HCT116 (cell line): ENCODE measurements around the gene SH3TC2. TPM values are rescaled to one million over a fixed set of nuclear protein-coding genes. Genes with fewer than 3 reads are reported as not detected.

Source experiments
- ATAC-seq: fragments of 200-7000 bp; cut with Tn5 transposase; 2 replicates; pipeline ENCODE4 v1.9.1; 2020; ENCODE audit warnings: mild to moderate bottlenecking, moderate library complexity
- BruUV-seq: library from RNA; stranded (reverse); fragments of 400-500 nt; replicated peaks from 2 replicates; lab custom pipeline; 2021; lab: Mats Ljungman, UMichigan
- CTCF ChIA-PET: fragments of 300-600 bp; sonication (Branson Sonifier 250); formaldehyde crosslinking; loops from one replicate; lab custom pipeline; 2021; ENCODE audit warnings: antibody characterized with exemption; lab: Charles Lee
- POLR2A ChIA-PET: fragments of 300-600, 350-600 bp; sonication (Branson Sonifier 250); formaldehyde crosslinking; loops from one replicate; lab custom pipeline; 2021; ENCODE audit warnings: antibody characterized with exemption; lab: Charles Lee
- RAD21 ChIA-PET, 2 experiments: fragments of 300-600 bp; sonication (Branson Sonifier 250); formaldehyde crosslinking; loops; one replicate each; lab custom pipeline; 2023; ENCODE audit warnings: low total read pairs in 2 of 2; ENCODE audit not compliant: uncharacterized antibody in 2 of 2, unreplicated experiment in 2 of 2, low non-redundant PET in 1 of 2; lab: Charles Lee
- DNase-seq: peaks from one replicate; pipeline ENCODE4 v3.0.0-alpha.2; 2010; ENCODE audit warnings: low read depth, low spot score
- H2AFZ ChIP-seq: fragments of 200-600 bp; shearing (Covaris generic), sonication (generic); 2 replicates; pipeline ENCODE4 v1.6.1; 2017; ENCODE audit warnings: low read depth, mixed run types, mixed read lengths, antibody characterized with exemption, low read length; ENCODE audit not compliant: poor library complexity, severe bottlenecking
- H3K27ac ChIP-seq: 2 replicates; pipeline ENCODE4 v1.5.1; 2012; ENCODE audit warnings: low read depth, low read length
- H3K27me3 ChIP-seq: fragments of 200-600 bp; sonication (generic); 2 replicates; pipeline ENCODE4 v1.6.1; 2016; ENCODE audit warnings: mixed run types, low read length, mixed read lengths; ENCODE audit not compliant: insufficient read depth
- H3K36me3 ChIP-seq, 2 experiments: fragments of 200-500 bp in 1 of 2; fragments of 200-600 bp in 1 of 2; sonication (Bioruptor generic) in 1 of 2; sonication (generic) in 1 of 2; 2 replicates each; pipeline versions ENCODE4 v1.5.1 to v1.6.1; 2014 to 2016; ENCODE audit warnings: low read length in 2 of 2, inconsistent platforms in 1 of 2, mixed read lengths in 1 of 2, mixed run types in 1 of 2; ENCODE audit not compliant: insufficient read depth in 2 of 2, control insufficient read depth in 1 of 2
- H3K4me1 ChIP-seq, 2 experiments: fragments of 200-600 bp in 1 of 2; sonication (generic) in 1 of 2; 2 replicates each; pipeline versions ENCODE4 v1.5.1 to v1.6.1; 2012 to 2017; ENCODE audit warnings: low read length in 2 of 2, inconsistent platforms in 1 of 2, mild to moderate bottlenecking in 1 of 2, mixed read lengths in 1 of 2, mixed run types in 1 of 2, moderate library complexity in 1 of 2; ENCODE audit not compliant: insufficient read depth in 2 of 2, control insufficient read depth in 1 of 2
- H3K4me2 ChIP-seq: fragments of 200-600 bp; sonication (generic); 2 replicates; pipeline ENCODE4 v1.6.1; 2017; ENCODE audit warnings: mixed run types, low read length, mixed read lengths
- H3K4me3 ChIP-seq, 2 experiments: fragments of 200-600 bp in 1 of 2; sonication (generic) in 1 of 2; replicated peaks in 1 of 2; 2 replicates each; pipeline ENCODE4 v1.5.1; 2011 to 2016; ENCODE audit warnings: low read length in 2 of 2, control low read depth in 1 of 2, low read depth in 1 of 2, mild to moderate bottlenecking in 1 of 2, mixed read lengths in 1 of 2, mixed run types in 1 of 2
- H3K79me2 ChIP-seq: fragments of 200-600 bp; sonication (generic); 2 replicates; pipeline ENCODE4 v1.6.1; 2017; ENCODE audit warnings: mild to moderate bottlenecking, mixed run types, low read length, moderate library complexity, mixed read lengths; ENCODE audit not compliant: insufficient read depth
- H3K9ac ChIP-seq: fragments of 200-600 bp; sonication (generic); 2 replicates; pipeline ENCODE4 v1.6.1; 2016; ENCODE audit warnings: low read length, mixed read lengths
- H3K9me2 ChIP-seq: fragments of 200-600 bp; sonication (generic), shearing (Covaris generic); 2 replicates; pipeline ENCODE4 v1.6.1; 2017; ENCODE audit warnings: mixed run types, mild to moderate bottlenecking, moderate library complexity; ENCODE audit not compliant: insufficient read depth
- H3K9me3 ChIP-seq, 2 experiments: fragments of 200-500 bp in 1 of 2; fragments of 200-600 bp in 1 of 2; sonication (Bioruptor generic) in 1 of 2; sonication (generic) in 1 of 2; 2 replicates each; pipeline ENCODE4 v1.6.1; 2014 to 2017; ENCODE audit warnings: low read length in 2 of 2, mixed read lengths in 2 of 2, inconsistent platforms in 1 of 2, low read depth in 1 of 2, mild to moderate bottlenecking in 1 of 2, mixed run types in 1 of 2, moderate library complexity in 1 of 2; ENCODE audit not compliant: control insufficient read depth in 1 of 2, insufficient read depth in 1 of 2
- H4K20me1 ChIP-seq: fragments of 200-600 bp; sonication (generic), shearing (Covaris generic); 2 replicates; pipeline ENCODE4 v1.6.1; 2017; ENCODE audit warnings: mixed run types, mild to moderate bottlenecking, moderate library complexity; ENCODE audit not compliant: insufficient read depth
- CBX3 ChIP-seq: IDR thresholded peaks from 2 replicates; pipeline ENCODE4 v1.6.1; 2012; ENCODE audit warnings: low read depth
- EGR1 ChIP-seq: IDR thresholded peaks from 2 replicates; pipeline ENCODE4 v1.6.1; 2012; ENCODE audit warnings: low read depth
- ELF1 ChIP-seq: IDR thresholded peaks from 2 replicates; pipeline ENCODE4 v1.6.1; 2012; ENCODE audit warnings: low read depth, borderline replicate concordance
- EZH2 ChIP-seq: fragments of 200-600 bp; sonication (generic); IDR thresholded peaks from 2 replicates; pipeline ENCODE4 v1.6.1; 2017; ENCODE audit warnings: antibody characterized with exemption, mixed run types
- FOSL1 ChIP-seq: IDR thresholded peaks from 2 replicates; pipeline ENCODE4 v1.6.1; 2012; ENCODE audit warnings: low read depth
- JUND ChIP-seq: IDR thresholded peaks from 2 replicates; pipeline ENCODE4 v1.6.1; 2012
- POLR2A ChIP-seq: IDR thresholded peaks from 2 replicates; pipeline ENCODE4 v1.7.0; 2011; ENCODE audit warnings: borderline replicate concordance; ENCODE audit not compliant: insufficient read depth, insufficient read length; ENCODE audit errors: extremely low read depth
- POLR2AphosphoS5 ChIP-seq: IDR thresholded peaks from 2 replicates; pipeline ENCODE4 v1.6.1; 2011; ENCODE audit warnings: mild to moderate bottlenecking, low read depth, low read length, moderate library complexity
- RAD21 ChIP-seq: IDR thresholded peaks from 2 replicates; pipeline ENCODE4 v1.6.1; 2012; ENCODE audit warnings: low read depth, mild to moderate bottlenecking
- SIN3A ChIP-seq: IDR thresholded peaks from 2 replicates; pipeline ENCODE4 v1.6.1; 2012; ENCODE audit warnings: low read depth
- SP1 ChIP-seq: IDR thresholded peaks from 2 replicates; pipeline ENCODE4 v1.6.1; 2012; ENCODE audit warnings: low read depth
- SRF ChIP-seq: IDR thresholded peaks from 2 replicates; pipeline ENCODE4 v1.6.1; 2012; ENCODE audit warnings: low read depth
- YY1 ChIP-seq: IDR thresholded peaks from 2 replicates; pipeline ENCODE4 v1.6.1; 2011; ENCODE audit warnings: low read length, low read depth, moderate library complexity, mild to moderate bottlenecking; ENCODE audit not compliant: insufficient replicate concordance; ENCODE audit errors: extremely low read depth
- ZNF274 ChIP-seq: fragments of 200-500 bp; sonication (Bioruptor generic); IDR thresholded peaks from 2 replicates; pipeline ENCODE4 v1.6.1; 2014; ENCODE audit warnings: mild to moderate bottlenecking, low read depth, low read length, inconsistent platforms
- intact Hi-C: fragments of 100-400 bp; cut with micrococcal nuclease; formaldehyde crosslinking; loops from 2 replicates; pipeline ENCODE4 v1.10.0; 2022
- total RNA-seq: library from RNA; stranded (reverse); gene quantifications from one replicate; pipeline ENCODE4 v1.2.1, GENCODE V29; 2021; ENCODE audit not compliant: unreplicated experiment
- TF ChIP-seq, protein P1 (sequence below): IDR thresholded peaks from 2 replicates; pipeline ENCODE4 v1.6.1; 2012; ENCODE audit warnings: low read depth
- TF ChIP-seq, protein P2 (sequence below): IDR thresholded peaks from 2 replicates; pipeline ENCODE4 v1.6.1; 2012
- TF ChIP-seq, protein P3 (sequence below): IDR thresholded peaks from 2 replicates; pipeline ENCODE4 v1.6.1; 2012
- TF ChIP-seq, protein P4 (sequence below), 3 experiments: fragments of 200-600 bp in 1 of 3; sonication (generic) in 1 of 3; IDR thresholded peaks in 2 of 3; conservative IDR thresholded peaks in 1 of 3; 2 replicates each; pipeline ENCODE4 v1.5.1; 2012 to 2017; ENCODE audit warnings: low read depth in 2 of 3, low read length in 2 of 3, antibody characterized with exemption in 1 of 3, borderline replicate concordance in 1 of 3, control low read depth in 1 of 3, mild to moderate bottlenecking in 1 of 3, mixed read lengths in 1 of 3, mixed run types in 1 of 3, moderate library complexity in 1 of 3; ENCODE audit not compliant: insufficient read depth in 1 of 3
- TF ChIP-seq, protein P5 (sequence below): IDR thresholded peaks from 2 replicates; pipeline ENCODE4 v1.6.1; 2011; ENCODE audit warnings: mild to moderate bottlenecking, low read length, moderate library complexity; ENCODE audit not compliant: insufficient replicate concordance; ENCODE audit errors: extremely low read depth

Gene SH3TC2
- total RNA-seq, 1 experiment from 2014 or later: 12.8 TPM

DNA sequence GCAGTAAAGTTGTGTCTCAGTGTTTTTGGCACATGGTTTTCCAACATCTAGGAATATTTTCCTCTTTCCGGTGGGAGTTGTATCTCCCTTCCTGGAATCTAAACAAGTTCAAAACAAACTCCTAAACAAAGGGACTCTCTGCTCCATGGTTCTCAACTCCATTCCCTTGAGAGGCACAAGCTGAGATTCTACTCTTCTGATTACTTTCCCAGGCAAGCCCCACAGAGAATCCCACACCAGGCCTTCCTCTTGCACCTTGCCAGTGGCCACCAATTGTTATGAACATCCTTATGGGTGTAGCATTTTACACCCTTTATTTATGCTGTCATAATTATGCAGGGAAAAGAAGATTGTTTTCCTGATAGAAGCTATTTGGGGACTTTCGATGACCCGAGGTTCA is 25.8 kb upstream of the SH3TC2 start:
- no peaks in the 10 kb centered on the region for H3K79me2 ChIP-seq
- no peak overlapping the region for H3K4me3 ChIP-seq
- no peaks in the 10 kb centered on the region for H3K4me1 ChIP-seq
- ChIA-PET CTCF (no interaction called here), RAD21 (no interaction called here), POLR2A (no interaction called here)
- H3K9me3 ChIP-seq: no peaks in the 10 kb centered on the region
- no peaks in the 10 kb centered on the region for H3K9me2 ChIP-seq
- intact Hi-C loops: no loop called here
- H4K20me1 ChIP-seq: no peaks in the 10 kb centered on the region
- TF ChIP-seq POLR2AphosphoS5 (no peak), JUND (no peak), SIN3A (no peak), SRF (no peak), ELF1 (no peak), YY1 (no peak), EGR1 (no peak), ZNF274 (no peak), CBX3 (no peak), POLR2A (no peak), RAD21 (no peak), EZH2 (no peak), FOSL1 (no peak), SP1 (no peak)
- TF ChIP-seq, protein P1, sequence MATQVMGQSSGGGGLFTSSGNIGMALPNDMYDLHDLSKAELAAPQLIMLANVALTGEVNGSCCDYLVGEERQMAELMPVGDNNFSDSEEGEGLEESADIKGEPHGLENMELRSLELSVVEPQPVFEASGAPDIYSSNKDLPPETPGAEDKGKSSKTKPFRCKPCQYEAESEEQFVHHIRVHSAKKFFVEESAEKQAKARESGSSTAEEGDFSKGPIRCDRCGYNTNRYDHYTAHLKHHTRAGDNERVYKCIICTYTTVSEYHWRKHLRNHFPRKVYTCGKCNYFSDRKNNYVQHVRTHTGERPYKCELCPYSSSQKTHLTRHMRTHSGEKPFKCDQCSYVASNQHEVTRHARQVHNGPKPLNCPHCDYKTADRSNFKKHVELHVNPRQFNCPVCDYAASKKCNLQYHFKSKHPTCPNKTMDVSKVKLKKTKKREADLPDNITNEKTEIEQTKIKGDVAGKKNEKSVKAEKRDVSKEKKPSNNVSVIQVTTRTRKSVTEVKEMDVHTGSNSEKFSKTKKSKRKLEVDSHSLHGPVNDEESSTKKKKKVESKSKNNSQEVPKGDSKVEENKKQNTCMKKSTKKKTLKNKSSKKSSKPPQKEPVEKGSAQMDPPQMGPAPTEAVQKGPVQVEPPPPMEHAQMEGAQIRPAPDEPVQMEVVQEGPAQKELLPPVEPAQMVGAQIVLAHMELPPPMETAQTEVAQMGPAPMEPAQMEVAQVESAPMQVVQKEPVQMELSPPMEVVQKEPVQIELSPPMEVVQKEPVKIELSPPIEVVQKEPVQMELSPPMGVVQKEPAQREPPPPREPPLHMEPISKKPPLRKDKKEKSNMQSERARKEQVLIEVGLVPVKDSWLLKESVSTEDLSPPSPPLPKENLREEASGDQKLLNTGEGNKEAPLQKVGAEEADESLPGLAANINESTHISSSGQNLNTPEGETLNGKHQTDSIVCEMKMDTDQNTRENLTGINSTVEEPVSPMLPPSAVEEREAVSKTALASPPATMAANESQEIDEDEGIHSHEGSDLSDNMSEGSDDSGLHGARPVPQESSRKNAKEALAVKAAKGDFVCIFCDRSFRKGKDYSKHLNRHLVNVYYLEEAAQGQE: no peak
- TF ChIP-seq, protein P2, sequence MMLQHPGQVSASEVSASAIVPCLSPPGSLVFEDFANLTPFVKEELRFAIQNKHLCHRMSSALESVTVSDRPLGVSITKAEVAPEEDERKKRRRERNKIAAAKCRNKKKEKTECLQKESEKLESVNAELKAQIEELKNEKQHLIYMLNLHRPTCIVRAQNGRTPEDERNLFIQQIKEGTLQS: no peak
- TF ChIP-seq, protein P3, sequence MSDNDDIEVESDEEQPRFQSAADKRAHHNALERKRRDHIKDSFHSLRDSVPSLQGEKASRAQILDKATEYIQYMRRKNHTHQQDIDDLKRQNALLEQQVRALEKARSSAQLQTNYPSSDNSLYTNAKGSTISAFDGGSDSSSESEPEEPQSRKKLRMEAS: no peak
- TF ChIP-seq, protein P4, sequence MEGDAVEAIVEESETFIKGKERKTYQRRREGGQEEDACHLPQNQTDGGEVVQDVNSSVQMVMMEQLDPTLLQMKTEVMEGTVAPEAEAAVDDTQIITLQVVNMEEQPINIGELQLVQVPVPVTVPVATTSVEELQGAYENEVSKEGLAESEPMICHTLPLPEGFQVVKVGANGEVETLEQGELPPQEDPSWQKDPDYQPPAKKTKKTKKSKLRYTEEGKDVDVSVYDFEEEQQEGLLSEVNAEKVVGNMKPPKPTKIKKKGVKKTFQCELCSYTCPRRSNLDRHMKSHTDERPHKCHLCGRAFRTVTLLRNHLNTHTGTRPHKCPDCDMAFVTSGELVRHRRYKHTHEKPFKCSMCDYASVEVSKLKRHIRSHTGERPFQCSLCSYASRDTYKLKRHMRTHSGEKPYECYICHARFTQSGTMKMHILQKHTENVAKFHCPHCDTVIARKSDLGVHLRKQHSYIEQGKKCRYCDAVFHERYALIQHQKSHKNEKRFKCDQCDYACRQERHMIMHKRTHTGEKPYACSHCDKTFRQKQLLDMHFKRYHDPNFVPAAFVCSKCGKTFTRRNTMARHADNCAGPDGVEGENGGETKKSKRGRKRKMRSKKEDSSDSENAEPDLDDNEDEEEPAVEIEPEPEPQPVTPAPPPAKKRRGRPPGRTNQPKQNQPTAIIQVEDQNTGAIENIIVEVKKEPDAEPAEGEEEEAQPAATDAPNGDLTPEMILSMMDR (IDR thresholded peaks at IDR 0.05 in 2 of 3, conservative IDR thresholded peaks at IDR 0.05 in 1 of 3; ENCODE audit: borderline replicate concordance in 1 of 3, insufficient read depth in 1 of 3, low read depth in 2 of 3, low read length in 2 of 3): no peak
- TF ChIP-seq, protein P5, sequence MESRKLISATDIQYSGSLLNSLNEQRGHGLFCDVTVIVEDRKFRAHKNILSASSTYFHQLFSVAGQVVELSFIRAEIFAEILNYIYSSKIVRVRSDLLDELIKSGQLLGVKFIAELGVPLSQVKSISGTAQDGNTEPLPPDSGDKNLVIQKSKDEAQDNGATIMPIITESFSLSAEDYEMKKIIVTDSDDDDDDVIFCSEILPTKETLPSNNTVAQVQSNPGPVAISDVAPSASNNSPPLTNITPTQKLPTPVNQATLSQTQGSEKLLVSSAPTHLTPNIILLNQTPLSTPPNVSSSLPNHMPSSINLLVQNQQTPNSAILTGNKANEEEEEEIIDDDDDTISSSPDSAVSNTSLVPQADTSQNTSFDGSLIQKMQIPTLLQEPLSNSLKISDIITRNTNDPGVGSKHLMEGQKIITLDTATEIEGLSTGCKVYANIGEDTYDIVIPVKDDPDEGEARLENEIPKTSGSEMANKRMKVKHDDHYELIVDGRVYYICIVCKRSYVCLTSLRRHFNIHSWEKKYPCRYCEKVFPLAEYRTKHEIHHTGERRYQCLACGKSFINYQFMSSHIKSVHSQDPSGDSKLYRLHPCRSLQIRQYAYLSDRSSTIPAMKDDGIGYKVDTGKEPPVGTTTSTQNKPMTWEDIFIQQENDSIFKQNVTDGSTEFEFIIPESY: no peak
- DNase-seq: no peak
- H3K27me3 ChIP-seq: no peaks in the 10 kb centered on the region
- no peak for ATAC-seq
- BruUV-seq: no TSS peak
- H3K9ac ChIP-seq: no peak overlapping the region
- H2AFZ ChIP-seq: no peak overlapping the region
- H3K36me3 ChIP-seq: no peaks in the 10 kb centered on the region
- no peak overlapping the region for H3K27ac ChIP-seq
- H3K4me2 ChIP-seq: no peak overlapping the region
